Endodermal cell (in vitro differentiated cells): ENCODE data around the gene PCCA. TPM values are rescaled to one million over a fixed set of nuclear protein-coding genes. Genes with fewer than 3 reads are reported as not detected.
"Not testable (repeated sequence)": the region's sequence is repeated elsewhere in the genome, so short reads cannot be mapped to it uniquely, and the experiment has no call there.

Source experiments
- DNase-seq: peaks from one replicate; pipeline ENCODE4 v3.0.0-alpha.2; 2017
- H3K27ac ChIP-seq: 2 replicates; pipeline ENCODE4 v1.5.1; 2013; ENCODE audit warnings: mild to moderate bottlenecking, low read depth, low read length, moderate library complexity
- H3K27me3 ChIP-seq: 2 replicates; pipeline ENCODE4 v1.6.1; 2013; ENCODE audit warnings: mild to moderate bottlenecking, low read length, moderate library complexity; ENCODE audit not compliant: insufficient read depth, control insufficient read depth, poor library complexity, severe bottlenecking
- H3K36me3 ChIP-seq: 2 replicates; pipeline ENCODE4 v1.7.0; 2013; ENCODE audit warnings: mild to moderate bottlenecking, low read length, moderate library complexity; ENCODE audit not compliant: control insufficient read depth, insufficient read depth
- H3K4me1 ChIP-seq: one replicate; pipeline ENCODE4 v1.7.0; 2013; ENCODE audit warnings: low read length; ENCODE audit not compliant: control insufficient read depth, insufficient read depth
- H3K4me3 ChIP-seq: 2 replicates; pipeline ENCODE4 v1.5.1; 2013; ENCODE audit warnings: mild to moderate bottlenecking, low read length, moderate library complexity
- H3K9ac ChIP-seq: 2 replicates; pipeline ENCODE4 v1.6.1; 2013; ENCODE audit warnings: mild to moderate bottlenecking, low read length, moderate library complexity; ENCODE audit not compliant: poor library complexity, severe bottlenecking; ENCODE audit errors: extremely low read depth
- H3K9me3 ChIP-seq: 2 replicates; pipeline ENCODE4 v1.6.1; 2013; ENCODE audit warnings: mild to moderate bottlenecking, low read length, moderate library complexity; ENCODE audit not compliant: control insufficient read depth
- H3K27ac Mint-ChIP-seq: 2 replicates; pipeline ENCODE4 v1.8.0; 2020; ENCODE audit warnings: mixed read lengths
- H3K27me3 Mint-ChIP-seq: 2 replicates; pipeline ENCODE4 v1.8.0; 2021; ENCODE audit warnings: mild to moderate bottlenecking, mixed read lengths; ENCODE audit not compliant: insufficient read depth
- H3K36me3 Mint-ChIP-seq: 2 replicates; pipeline ENCODE4 v1.8.0; 2020; ENCODE audit warnings: low read depth, mixed read lengths
- H3K4me1 Mint-ChIP-seq: 2 replicates; pipeline ENCODE4 v1.8.0; 2020; ENCODE audit warnings: mixed read lengths
- H3K4me3 Mint-ChIP-seq: 2 replicates; pipeline ENCODE4 v1.8.0; 2020; ENCODE audit warnings: mild to moderate bottlenecking, moderate library complexity, mixed read lengths
- H3K9me3 Mint-ChIP-seq: 2 replicates; pipeline ENCODE4 v1.8.0; 2020; ENCODE audit warnings: mild to moderate bottlenecking, mixed read lengths
- WGBS, 2 experiments: methylation state at CpG; one replicate each; pipeline versions ENCODE4 v1.1.5 to v1.1.7; 2013; ENCODE audit warnings: missing lambda C conversion rate in 2 of 2, mixed read lengths in 1 of 2; ENCODE audit not compliant: insufficient coverage in 1 of 2, insufficient read length in 1 of 2; 5-methylcytosine and 5-hydroxymethylcytosine counted together
- total RNA-seq, 2 donors: library from RNA; stranded (reverse); fragmentation: NEBNext Ultra II Directional in 1 of 2; extraction: Animal tissue kit (Norgen Biotek cat#: 25700) in 1 of 2; gene quantifications; 2 replicates in 1 of 2; 3 replicates in 1 of 2; pipeline ENCODE4 v1.2.1, GENCODE V29; 2021
- TF ChIP-seq, protein P1 (sequence below): fragments of 200-600 bp; sonication (generic); conservative IDR thresholded peaks from 2 replicates; pipeline ENCODE4 v1.5.0; 2021; ENCODE audit warnings: antibody characterized with exemption, mild to moderate bottlenecking

The PCCA gene
- total RNA-seq, 2 donors from 2014 or later = 60.2 to 67.2 TPM

DNA sequence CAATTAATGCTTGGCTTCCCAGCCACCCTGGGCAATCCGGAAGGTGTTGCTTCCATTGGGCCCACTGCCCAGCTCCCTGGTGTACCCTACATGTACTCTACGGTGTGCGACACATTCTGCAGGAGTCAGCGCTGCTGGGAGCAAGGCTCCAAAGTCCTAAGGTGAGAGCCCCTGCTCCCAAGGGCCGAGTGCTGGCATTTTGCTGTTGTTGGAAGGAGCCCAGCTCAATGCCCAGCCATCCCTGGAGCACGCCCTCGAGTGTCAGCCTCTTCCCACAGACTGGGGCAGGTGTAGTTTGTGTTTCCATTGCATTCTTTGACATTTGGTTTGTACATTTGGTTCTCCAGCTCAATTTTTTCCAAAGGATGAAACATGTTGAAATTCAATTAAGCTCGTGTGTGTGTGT is 435.1 kb downstream of the PCCA start:
- H3K27me3 Mint-ChIP-seq = no peaks in the 10 kb centered on the region
- peak; percentile 42 for DNase-seq
- no peak overlapping the region for H3K27ac ChIP-seq
- H3K36me3 ChIP-seq = peaks cover 19% of the 10 kb centered on the region
- no peaks in the 10 kb centered on the region for H3K9me3 Mint-ChIP-seq
- H3K4me3 ChIP-seq = no peak overlapping the region
- no peaks in the 10 kb centered on the region for H3K27me3 ChIP-seq
- peaks cover 2% of the 10 kb centered on the region for H3K4me1 Mint-ChIP-seq
- WGBS, 2 experiments = 95 to 100% methylated on average over 5 to 8 of the region's 8 CpGs
- no peak overlapping the region for H3K27ac Mint-ChIP-seq
- H3K36me3 Mint-ChIP-seq = peaks cover 38% of the 10 kb centered on the region
- H3K4me1 ChIP-seq = peaks cover 5% of the 10 kb centered on the region
- TF ChIP-seq, protein P1, sequence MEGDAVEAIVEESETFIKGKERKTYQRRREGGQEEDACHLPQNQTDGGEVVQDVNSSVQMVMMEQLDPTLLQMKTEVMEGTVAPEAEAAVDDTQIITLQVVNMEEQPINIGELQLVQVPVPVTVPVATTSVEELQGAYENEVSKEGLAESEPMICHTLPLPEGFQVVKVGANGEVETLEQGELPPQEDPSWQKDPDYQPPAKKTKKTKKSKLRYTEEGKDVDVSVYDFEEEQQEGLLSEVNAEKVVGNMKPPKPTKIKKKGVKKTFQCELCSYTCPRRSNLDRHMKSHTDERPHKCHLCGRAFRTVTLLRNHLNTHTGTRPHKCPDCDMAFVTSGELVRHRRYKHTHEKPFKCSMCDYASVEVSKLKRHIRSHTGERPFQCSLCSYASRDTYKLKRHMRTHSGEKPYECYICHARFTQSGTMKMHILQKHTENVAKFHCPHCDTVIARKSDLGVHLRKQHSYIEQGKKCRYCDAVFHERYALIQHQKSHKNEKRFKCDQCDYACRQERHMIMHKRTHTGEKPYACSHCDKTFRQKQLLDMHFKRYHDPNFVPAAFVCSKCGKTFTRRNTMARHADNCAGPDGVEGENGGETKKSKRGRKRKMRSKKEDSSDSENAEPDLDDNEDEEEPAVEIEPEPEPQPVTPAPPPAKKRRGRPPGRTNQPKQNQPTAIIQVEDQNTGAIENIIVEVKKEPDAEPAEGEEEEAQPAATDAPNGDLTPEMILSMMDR = no peak
- no peaks in the 10 kb centered on the region for H3K9me3 ChIP-seq
- no peak overlapping the region for H3K4me3 Mint-ChIP-seq
- H3K9ac ChIP-seq = no peak overlapping the region

DNA sequence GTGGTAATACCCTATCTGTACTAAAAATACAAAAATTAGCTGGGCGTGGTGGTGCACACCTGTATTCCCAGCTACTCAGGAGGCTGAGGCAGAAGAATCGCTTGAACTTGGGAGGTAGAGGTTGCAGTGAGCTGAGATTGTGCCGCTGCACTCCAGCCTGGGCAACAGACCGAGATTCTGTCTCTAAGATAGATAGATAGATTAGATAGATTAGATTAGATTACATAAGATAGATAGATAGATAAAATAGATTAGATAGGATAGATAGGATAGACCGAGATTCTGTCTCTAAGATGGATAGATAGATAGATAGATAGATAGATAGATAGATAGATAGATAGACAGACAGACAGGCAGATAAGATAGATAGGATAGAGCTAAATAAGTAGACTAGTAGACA is 435.8 kb downstream of the PCCA start:
- H3K9ac ChIP-seq, H3K4me1 ChIP-seq, H3K4me3 Mint-ChIP-seq, H3K27me3 ChIP-seq, H3K27me3 Mint-ChIP-seq, H3K9me3 ChIP-seq, H3K4me3 ChIP-seq, H3K4me1 Mint-ChIP-seq, H3K9me3 Mint-ChIP-seq, H3K27ac Mint-ChIP-seq, H3K27ac ChIP-seq, DNase-seq: not testable (repeated sequence)
- H3K36me3 Mint-ChIP-seq = peaks cover 45% of the 10 kb centered on the region
- H3K36me3 ChIP-seq = peaks cover 26% of the 10 kb centered on the region
- 93 to 94% methylated on average over 4 to 5 of the region's 5 CpGs for WGBS, 2 experiments

DNA sequence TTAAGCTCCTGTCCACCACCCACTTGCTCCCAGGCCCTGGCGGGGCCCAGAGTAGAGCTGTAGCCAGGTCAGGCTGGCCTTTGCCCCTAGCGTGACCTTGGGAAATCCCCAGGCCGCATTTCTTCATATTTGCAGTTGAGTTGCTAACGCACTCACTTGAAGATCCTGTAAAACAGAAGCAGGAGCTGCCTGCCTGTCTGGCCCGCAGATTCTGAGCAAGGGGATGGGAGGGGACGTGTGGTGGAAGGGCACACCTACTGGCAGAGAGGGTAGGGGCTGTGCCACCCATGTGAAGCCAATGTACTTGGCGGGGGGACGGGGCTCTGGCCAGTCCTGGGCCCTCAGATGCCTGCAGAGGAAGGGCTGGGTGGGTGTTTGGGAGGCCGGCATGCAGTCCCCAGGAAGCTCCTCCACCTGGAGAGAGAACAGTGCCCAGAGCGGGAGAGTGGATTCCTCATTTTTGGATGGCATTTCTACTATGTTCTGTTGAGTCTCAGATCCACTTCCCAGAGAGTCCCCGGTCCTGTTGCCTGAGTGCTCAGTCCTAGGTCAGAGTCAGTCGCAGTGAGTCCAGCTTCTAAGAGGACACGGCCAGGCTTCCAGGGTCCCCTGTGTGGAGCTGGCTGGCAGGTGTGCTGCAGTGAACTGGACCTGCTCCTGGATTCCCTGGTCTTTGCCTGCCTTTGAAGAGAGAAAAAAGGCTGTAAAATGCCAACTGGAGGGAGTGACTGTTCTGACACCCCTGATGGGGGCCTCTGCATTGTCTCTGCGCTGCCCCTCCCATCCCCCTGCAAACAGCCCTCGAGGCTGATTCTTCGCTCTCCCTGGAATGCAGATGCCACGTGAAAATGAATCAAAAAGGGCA is 436.8 kb downstream of the PCCA start:
- no peaks in the 10 kb centered on the region for H3K27me3 ChIP-seq
- no peaks in the 10 kb centered on the region for H3K9me3 Mint-ChIP-seq

More for the DNA sequence above, 436.8 kb downstream of the PCCA start:
- Histone ChIP-seq H3K4me1 (peaks cover 5% of the 10 kb centered on the region), H3K36me3 (peaks cover 31% of the 10 kb centered on the region), H3K9ac (no peak overlapping the region), H3K9me3 (no peaks in the 10 kb centered on the region), H3K4me3 (no peak overlapping the region), H3K27ac (no peak overlapping the region)
- H3K27ac Mint-ChIP-seq = no peak overlapping the region
- WGBS, 2 experiments = 87 to 88% methylated on average over 12 to 17 of the region's 17 CpGs
- H3K4me1 Mint-ChIP-seq = peaks cover 9% of the 10 kb centered on the region
- H3K27me3 Mint-ChIP-seq = no peaks in the 10 kb centered on the region
- H3K36me3 Mint-ChIP-seq = peaks cover 49% of the 10 kb centered on the region
- TF ChIP-seq, protein P1 = no peak
- peak; percentile 51 for DNase-seq
- no peak overlapping the region for H3K4me3 Mint-ChIP-seq
